ENCODE data around the gene CRB1. TPM values are rescaled to one million over a fixed set of nuclear protein-coding genes. Genes with fewer than 3 reads are reported as not detected.

Gene CRB1
- total RNA-seq, 1 donor from 2014 or later = not detected

DNA sequence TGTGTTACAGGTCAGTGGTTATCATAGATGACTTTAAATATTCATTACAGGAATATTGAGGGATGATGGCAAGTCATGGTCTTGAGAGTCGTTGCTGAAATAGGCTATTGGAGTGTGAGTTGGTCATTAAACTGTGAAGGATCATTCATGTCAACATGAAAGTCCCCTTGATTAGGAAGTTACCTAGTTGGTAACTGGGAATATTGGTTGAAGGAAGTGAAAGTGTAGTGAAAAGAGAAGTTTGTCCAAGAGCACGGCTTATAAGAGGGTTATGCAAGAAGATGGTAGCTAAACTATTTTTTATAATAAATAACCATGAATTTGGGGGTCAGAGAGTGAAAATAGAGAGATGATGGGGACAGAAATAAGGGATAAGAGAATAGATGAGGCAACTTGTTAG, 16.9 kb downstream of the CRB1 start:
- no peak overlapping the region for H2AFZ ChIP-seq (ENCODE audit: low read depth, low read length)
- no peaks in the 10 kb centered on the region for H3K36me3 ChIP-seq (ENCODE audit: insufficient read depth, low read length)
- H3K4me2 ChIP-seq (ENCODE audit: low read length) = no peak overlapping the region
- no peaks in the 10 kb centered on the region for H3K27me3 ChIP-seq (ENCODE audit: insufficient read depth, low read length)
- H3K79me2 ChIP-seq (ENCODE audit: insufficient read depth, low read length) = no peaks in the 10 kb centered on the region
- H3K9me3 ChIP-seq (ENCODE audit: insufficient read depth, low read depth, low read length) = no peaks in the 10 kb centered on the region
- H3K27ac Mint-ChIP-seq (ENCODE audit: unreplicated experiment) = no peak overlapping the region
- no peak overlapping the region for H3K27ac ChIP-seq (ENCODE audit: low read depth, low read length)
- no peaks in the 10 kb centered on the region for H3K36me3 Mint-ChIP-seq (ENCODE audit: low read depth, unreplicated experiment)
- DNase-seq (ENCODE audit: low read depth) = no peak
- no peak overlapping the region for H3K4me3 ChIP-seq (ENCODE audit: insufficient read depth, low read depth, low read length)
- no peaks in the 10 kb centered on the region for H3K9me3 Mint-ChIP-seq (ENCODE audit: unreplicated experiment)
- TF ChIP-seq, protein P1, sequence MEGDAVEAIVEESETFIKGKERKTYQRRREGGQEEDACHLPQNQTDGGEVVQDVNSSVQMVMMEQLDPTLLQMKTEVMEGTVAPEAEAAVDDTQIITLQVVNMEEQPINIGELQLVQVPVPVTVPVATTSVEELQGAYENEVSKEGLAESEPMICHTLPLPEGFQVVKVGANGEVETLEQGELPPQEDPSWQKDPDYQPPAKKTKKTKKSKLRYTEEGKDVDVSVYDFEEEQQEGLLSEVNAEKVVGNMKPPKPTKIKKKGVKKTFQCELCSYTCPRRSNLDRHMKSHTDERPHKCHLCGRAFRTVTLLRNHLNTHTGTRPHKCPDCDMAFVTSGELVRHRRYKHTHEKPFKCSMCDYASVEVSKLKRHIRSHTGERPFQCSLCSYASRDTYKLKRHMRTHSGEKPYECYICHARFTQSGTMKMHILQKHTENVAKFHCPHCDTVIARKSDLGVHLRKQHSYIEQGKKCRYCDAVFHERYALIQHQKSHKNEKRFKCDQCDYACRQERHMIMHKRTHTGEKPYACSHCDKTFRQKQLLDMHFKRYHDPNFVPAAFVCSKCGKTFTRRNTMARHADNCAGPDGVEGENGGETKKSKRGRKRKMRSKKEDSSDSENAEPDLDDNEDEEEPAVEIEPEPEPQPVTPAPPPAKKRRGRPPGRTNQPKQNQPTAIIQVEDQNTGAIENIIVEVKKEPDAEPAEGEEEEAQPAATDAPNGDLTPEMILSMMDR (IDR thresholded peaks at IDR 0.05; ENCODE audit: insufficient read depth, low read depth, low read length) = no peak
- TF ChIP-seq EZH2 (IDR thresholded peaks at IDR 0.05; ENCODE audit: insufficient read depth, low read length) = no peak
- H3K4me1 Mint-ChIP-seq (ENCODE audit: low read depth, unreplicated experiment) = no peaks in the 10 kb centered on the region
- H4K20me1 ChIP-seq (ENCODE audit: insufficient read depth, low read length) = no peaks in the 10 kb centered on the region
- H3K9ac ChIP-seq (ENCODE audit: low read length) = no peak overlapping the region
- no peaks in the 10 kb centered on the region for H3K4me1 ChIP-seq (ENCODE audit: insufficient read depth, low read length)
- H3K4me3 Mint-ChIP-seq (ENCODE audit: unreplicated experiment) = no peak overlapping the region
- no peak for FAIRE-seq
- H3K27me3 Mint-ChIP-seq (ENCODE audit: low read depth, unreplicated experiment) = no peaks in the 10 kb centered on the region

GRCh38 chr1:197285526-197286205, 17.6 kb downstream of the CRB1 start:
- Histone ChIP-seq H3K9ac (ENCODE audit: low read length) (no peak overlapping the region), H3K4me2 (ENCODE audit: low read length) (no peak overlapping the region), H4K20me1 (ENCODE audit: insufficient read depth, low read length) (no peaks in the 10 kb centered on the region), H2AFZ (ENCODE audit: low read depth, low read length) (no peak overlapping the region), H3K9me3 (ENCODE audit: insufficient read depth, low read depth, low read length) (no peaks in the 10 kb centered on the region), H3K79me2 (ENCODE audit: insufficient read depth, low read length) (no peaks in the 10 kb centered on the region), H3K36me3 (ENCODE audit: insufficient read depth, low read length) (no peaks in the 10 kb centered on the region), H3K27me3 (ENCODE audit: insufficient read depth, low read length) (no peaks in the 10 kb centered on the region), H3K4me1 (ENCODE audit: insufficient read depth, low read length) (no peaks in the 10 kb centered on the region), H3K4me3 (ENCODE audit: insufficient read depth, low read depth, low read length) (no peak overlapping the region), H3K27ac (ENCODE audit: low read depth, low read length) (no peak overlapping the region)
- Mint-ChIP-seq H3K4me3 (ENCODE audit: unreplicated experiment) (no peak overlapping the region), H3K9me3 (ENCODE audit: unreplicated experiment) (no peaks in the 10 kb centered on the region), H3K4me1 (ENCODE audit: low read depth, unreplicated experiment) (no peaks in the 10 kb centered on the region), H3K27me3 (ENCODE audit: low read depth, unreplicated experiment) (no peaks in the 10 kb centered on the region), H3K36me3 (ENCODE audit: low read depth, unreplicated experiment) (no peaks in the 10 kb centered on the region), H3K27ac (ENCODE audit: unreplicated experiment) (no peak overlapping the region)
- TF ChIP-seq, protein P1 (IDR thresholded peaks at IDR 0.05; ENCODE audit: insufficient read depth, low read depth, low read length) = no peak
- no peak for DNase-seq (ENCODE audit: low read depth)
- no peak for FAIRE-seq

- Mint-ChIP-seq H3K36me3 (ENCODE audit: low read depth, unreplicated experiment) (no peaks in the 10 kb centered on the region), H3K27me3 (ENCODE audit: low read depth, unreplicated experiment) (no peaks in the 10 kb centered on the region), H3K9me3 (ENCODE audit: unreplicated experiment) (no peaks in the 10 kb centered on the region), H3K27ac (ENCODE audit: unreplicated experiment) (no peak overlapping the region), H3K4me1 (ENCODE audit: low read depth, unreplicated experiment) (no peaks in the 10 kb centered on the region), H3K4me3 (ENCODE audit: unreplicated experiment) (no peak overlapping the region)
- Histone ChIP-seq H3K4me3 (ENCODE audit: insufficient read depth, low read depth, low read length) (no peak overlapping the region), H3K4me2 (ENCODE audit: low read length) (no peak overlapping the region), H3K4me1 (ENCODE audit: insufficient read depth, low read length) (no peaks in the 10 kb centered on the region), H3K27ac (ENCODE audit: low read depth, low read length) (no peak overlapping the region), H3K79me2 (ENCODE audit: insufficient read depth, low read length) (no peaks in the 10 kb centered on the region), H3K36me3 (ENCODE audit: insufficient read depth, low read length) (no peaks in the 10 kb centered on the region), H2AFZ (ENCODE audit: low read depth, low read length) (no peak overlapping the region), H3K27me3 (ENCODE audit: insufficient read depth, low read length) (no peaks in the 10 kb centered on the region), H3K9ac (ENCODE audit: low read length) (no peak overlapping the region), H3K9me3 (ENCODE audit: insufficient read depth, low read depth, low read length) (no peaks in the 10 kb centered on the region), H4K20me1 (ENCODE audit: insufficient read depth, low read length) (no peaks in the 10 kb centered on the region)
- no peak for DNase-seq (ENCODE audit: low read depth)
- no peak for FAIRE-seq
- TF ChIP-seq, protein P1 (IDR thresholded peaks at IDR 0.05; ENCODE audit: insufficient read depth, low read depth, low read length) = no peak
- TF ChIP-seq EZH2 (IDR thresholded peaks at IDR 0.05; ENCODE audit: insufficient read depth, low read length) = no peak
Observed at GRCh38 chr1:197286634-197287033, 18.6 kb downstream of the CRB1 start.

Data from astrocyte (in vitro differentiated cells and primary cell).